Upper lobe of left lung (tissue), 4 donors: Measurements from ENCODE around the gene GALM.

Experiments
- CTCF ChIP-seq, 6 experiments: fragments of 450-650 bp in 4 of 6; fragments of 200-600 bp in 2 of 6; sonication (generic) in 2 of 6; IDR thresholded peaks; one replicate each; pipeline ENCODE4 v1.5.1; 2016 to 2019; ENCODE audit warnings: antibody characterized with exemption in 6 of 6
- EP300 ChIP-seq, 4 donors: sonication (generic); formaldehyde crosslinking; IDR thresholded peaks; one replicate each; pipeline ENCODE4 v1.5.1; 2017; ENCODE audit warnings: antibody characterized with exemption in 4 of 4, control low read depth in 2 of 4
- POLR2AphosphoS5 ChIP-seq, 2 donors: sonication (generic); formaldehyde crosslinking; IDR thresholded peaks; one replicate each; pipeline ENCODE4 v1.5.1; 2017; ENCODE audit warnings: antibody characterized with exemption in 2 of 2

- TF ChIP-seq CTCF (IDR thresholded peaks at IDR 0.05) (no peak), POLR2AphosphoS5 (IDR thresholded peaks at IDR 0.05) (no peak), EP300 (IDR thresholded peaks at IDR 0.05) (no peak)
Measured at GRCh38 chr2:38709567-38710194, 43.8 kb downstream of the GALM start.
